K562 (cell line): ENCODE results near the gene PSMD11. TPM values are rescaled to one million over a fixed set of nuclear protein-coding genes. Genes with fewer than 3 reads are reported as not detected.

Experiments
- CEBPB ChIP-seq: fragments of 450-650 bp; IDR thresholded peaks from 2 replicates; pipeline ENCODE4 v1.6.1; 2016; ENCODE audit warnings: missing genetic modification characterization, missing compliant biosample characterization
- CHD7 ChIP-seq: fragments of 200-600 bp; sonication (generic); IDR thresholded peaks from one replicate; pipeline ENCODE4 v1.6.1; 2012; ENCODE audit warnings: mild to moderate bottlenecking, low read depth, low read length, inconsistent platforms
- MAFK ChIP-seq: IDR thresholded peaks from 2 replicates; pipeline ENCODE4 v1.6.1; 2011; ENCODE audit warnings: low read length, improper control_type of control experiment
- MTF1 ChIP-seq: fragments of 250-450 bp; sonication (Bioruptor Pico); IDR thresholded peaks from 2 replicates; pipeline ENCODE4 v1.9.0; 2021; ENCODE audit warnings: moderate library complexity, mild to moderate bottlenecking, inconsistent platforms, borderline replicate concordance
- NBN ChIP-seq: fragments of 450-650 bp; IDR thresholded peaks from 2 replicates; pipeline ENCODE4 v1.6.1; 2016; ENCODE audit warnings: low read depth, mild to moderate bottlenecking
- RBM39 ChIP-seq: fragments of 200-400 bp; formaldehyde crosslinking; optimal IDR thresholded peaks from 2 replicates; pipeline ENCODE3; 2018; ENCODE audit warnings: low read depth, low read length
- TCF7 ChIP-seq: sonication (generic); IDR thresholded peaks from 2 replicates; pipeline ENCODE4 v1.6.1; 2016; ENCODE audit warnings: antibody characterized with exemption, borderline replicate concordance
- ZFP1 ChIP-seq: fragments of 450-650 bp; formaldehyde crosslinking; IDR thresholded peaks from 2 replicates; pipeline ENCODE4 v1.4.0; 2020; ENCODE audit warnings: mild to moderate bottlenecking, mixed read lengths
- ZNF311 ChIP-seq: fragments of 250-450 bp; sonication (Bioruptor Pico); IDR thresholded peaks from 2 replicates; pipeline ENCODE4 v1.4.0; 2020; ENCODE audit warnings: mild to moderate bottlenecking, moderate library complexity
- polyA plus RNA-seq, 8 experiments: library from polyadenylated mRNA; depleted of rRNA in 4 of 8; stranded (reverse) in 5 of 8; unstranded in 3 of 8; fragments of >200 nt; fragmentation: Nextera tagmentation in 2 of 8; fragmentation: Illumina TruSeq in 1 of 8; extraction: Ambion mirVana in 2 of 8; extraction: Trizol in 1 of 8; gene quantifications; 2 replicates each; pipeline versions ENCODE4 v1.2.1 to v1.2.3, GENCODE V29; 2011 to 2014; ENCODE audit warnings: inconsistent platforms in 1 of 8, missing spikeins in 1 of 8
- total RNA-seq, 7 experiments: library from RNA; depleted of rRNA in 6 of 7; stranded (reverse); fragments of >200 nt in 6 of 7; fragmentation: Illumina TruSeq in 2 of 7; extraction: Trizol in 2 of 7; gene quantifications; 2 replicates each; pipeline versions ENCODE4 v1.2.1 to v1.2.3, GENCODE V29; 2011 to 2021; ENCODE audit warnings: low replicate concordance in 1 of 7

PSMD11 gene
- total and polyA plus RNA-seq, 9 of the 15 experiments (the other 6 are each of a cell fraction or from before 2014, with no cell fraction given), result 104 to 378 (median 158) TPM

DNA sequence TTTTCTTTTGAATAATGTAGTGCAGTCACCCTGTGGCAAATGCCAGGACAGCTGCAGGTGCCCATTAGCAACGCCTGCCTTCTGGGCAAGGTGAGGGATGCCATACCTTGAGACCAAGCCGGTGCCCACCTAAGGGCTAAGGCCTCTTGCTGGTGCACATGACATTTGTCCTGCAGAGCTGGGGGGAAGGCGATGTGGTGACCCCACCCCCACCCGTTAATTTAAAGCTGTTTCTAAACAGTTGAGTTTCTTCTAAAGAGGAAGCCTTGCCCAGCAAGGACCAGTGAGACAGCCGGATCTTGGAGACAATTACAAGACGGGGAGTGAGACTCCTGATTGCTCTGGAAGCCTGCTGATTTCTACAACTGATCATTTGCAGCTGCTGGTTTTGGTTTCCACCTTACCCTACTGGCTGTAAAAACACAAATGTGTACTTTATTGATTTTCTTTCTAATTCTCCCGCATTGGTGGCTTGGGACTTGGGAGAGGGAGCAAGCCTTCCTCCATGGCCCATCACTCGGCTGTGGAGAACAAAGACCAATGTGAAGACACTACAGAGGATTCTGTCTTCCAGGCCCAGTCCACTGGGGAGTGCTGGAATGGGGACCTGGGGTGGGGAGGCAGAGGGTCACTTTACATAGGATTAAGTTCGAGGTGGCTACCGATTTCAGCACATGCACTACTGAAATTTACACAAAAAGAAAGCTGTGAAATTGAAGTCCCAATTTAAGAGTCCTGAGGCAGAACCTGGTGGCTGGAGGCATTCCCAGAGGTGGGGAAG is 45.2 kb downstream of the PSMD11 start (continued):
- TF ChIP-seq CHD7 (no peak), TCF7 (no peak), NBN (no peak), RBM39 (no peak), ZNF311 (CRISPR knock-in tag) (no peak), CEBPB (tag) (no peak), MAFK (no peak), MTF1 (no peak), ZFP1 (no peak)
- TF ChIP-seq, all 486 proteins: peak for 0
